IMR-90 (cell line): ENCODE data around the gene PCGF5. TPM values are rescaled to one million over a fixed set of nuclear protein-coding genes. Genes with fewer than 3 reads are reported as not detected.

Experiments used
- ATAC-seq: fragments of 200-7000 bp; cut with Tn5 transposase; 2 replicates; pipeline ENCODE4 v1.9.1; 2020; ENCODE audit warnings: low read depth, mild to moderate bottlenecking, moderate library complexity
- BruUV-seq: library from RNA; stranded (reverse); fragments of 400-500 nt; replicated peaks from 2 replicates; lab custom pipeline; 2021; lab: Mats Ljungman, UMichigan
- CTCF ChIA-PET: fragments of 300-600 bp; formaldehyde crosslinking; extraction: SDS; loops from one replicate; lab custom pipeline; 2021; ENCODE audit warnings: antibody characterized with exemption; lab: Yijun Ruan, JAX
- POLR2A ChIA-PET: fragments of 300-600 bp; sonication (Branson Sonifier 250); formaldehyde crosslinking; loops from one replicate; lab custom pipeline; 2022; ENCODE audit warnings: antibody characterized with exemption; ENCODE audit not compliant: unreplicated experiment; lab: Charles Lee
- DNase-seq: peaks from one replicate; pipeline ENCODE4 v3.0.0; 2013
- H2AFZ ChIP-seq: replicated peaks from 2 replicates; pipeline ENCODE3; 2013; ENCODE audit warnings: low read length, mild to moderate bottlenecking; ENCODE audit not compliant: poor library complexity
- H2AK5ac ChIP-seq: 2 replicates; pipeline ENCODE4 v1.6.1; 2013; ENCODE audit warnings: low read depth, low read length, inconsistent platforms
- H2AK9ac ChIP-seq: replicated peaks from 2 replicates; pipeline ENCODE3; 2013; ENCODE audit warnings: mild to moderate bottlenecking, low read depth, low read length, moderate library complexity; ENCODE audit not compliant: poor library complexity
- H2BK120ac ChIP-seq: 2 replicates; pipeline ENCODE4 v1.6.1; 2013; ENCODE audit warnings: low read depth, low read length, inconsistent platforms
- H2BK15ac ChIP-seq: 3 replicates; pipeline ENCODE4 v1.6.1; 2013; ENCODE audit warnings: low read depth, low read length, inconsistent platforms
- H2BK20ac ChIP-seq: 2 replicates; pipeline ENCODE4 v1.6.1; 2013; ENCODE audit warnings: low read depth, mild to moderate bottlenecking, inconsistent platforms, low read length, moderate library complexity
- H2BK5ac ChIP-seq: 2 replicates; pipeline ENCODE4 v1.6.1; 2013; ENCODE audit warnings: mild to moderate bottlenecking, low read depth, low read length, inconsistent platforms; ENCODE audit not compliant: poor library complexity, severe bottlenecking
- H3K14ac ChIP-seq: replicated peaks from 2 replicates; pipeline ENCODE4 v1.6.1; 2013; ENCODE audit warnings: low read depth, low read length, inconsistent platforms
- H3K18ac ChIP-seq: 2 replicates; pipeline ENCODE4 v1.6.1; 2013; ENCODE audit warnings: low read depth, low read length, control low read depth
- H3K23ac ChIP-seq: 2 replicates; pipeline ENCODE4 v1.6.1; 2013; ENCODE audit warnings: low read depth, low read length, inconsistent platforms
- H3K27ac ChIP-seq: 2 replicates; pipeline ENCODE4 v1.5.1; 2013; ENCODE audit warnings: mild to moderate bottlenecking, control low read depth, low read length; ENCODE audit not compliant: insufficient read depth
- H3K27me3 ChIP-seq: 2 replicates; pipeline ENCODE4 v1.6.1; 2013; ENCODE audit warnings: low read length; ENCODE audit not compliant: control insufficient read depth, insufficient read depth
- H3K36me3 ChIP-seq: 2 replicates; pipeline ENCODE4 v1.6.1; 2013; ENCODE audit warnings: low read length, mixed read lengths; ENCODE audit not compliant: control insufficient read depth, insufficient read depth
- H3K4ac ChIP-seq: 2 replicates; pipeline ENCODE4 v1.6.1; 2013; ENCODE audit warnings: low read depth, low read length, inconsistent platforms
- H3K4me1 ChIP-seq: 2 replicates; pipeline ENCODE4 v1.6.1; 2013; ENCODE audit warnings: low read length, mixed read lengths; ENCODE audit not compliant: control insufficient read depth, insufficient read depth
- H3K4me2 ChIP-seq: 2 replicates; pipeline ENCODE4 v1.6.1; 2013; ENCODE audit warnings: low read depth, mild to moderate bottlenecking, control low read depth, low read length, moderate library complexity
- H3K4me3 ChIP-seq: 2 replicates; pipeline ENCODE4 v1.5.1; 2013; ENCODE audit warnings: low read depth, mild to moderate bottlenecking, control low read depth, low read length, moderate library complexity; ENCODE audit not compliant: insufficient read depth
- H3K56ac ChIP-seq: 2 replicates; pipeline ENCODE4 v1.6.1; 2013; ENCODE audit warnings: low read length, inconsistent platforms; ENCODE audit not compliant: insufficient read depth; ENCODE audit errors: extremely low read depth
- H3K79me1 ChIP-seq, 2 experiments: 2 replicates each; pipeline ENCODE4 v1.6.1; 2013; ENCODE audit warnings: low read length in 2 of 2, inconsistent platforms in 1 of 2, low read depth in 1 of 2
- H3K9ac ChIP-seq: 2 replicates; pipeline ENCODE4 v1.6.1; 2013; ENCODE audit warnings: low read depth, low read length, control low read depth
- H3K9me1 ChIP-seq: 2 replicates; pipeline ENCODE4 v1.6.1; 2013; ENCODE audit warnings: low read length, inconsistent platforms; ENCODE audit not compliant: insufficient read depth
- H3K9me3 ChIP-seq: 2 replicates; pipeline ENCODE4 v1.6.1; 2013; ENCODE audit warnings: low read length; ENCODE audit not compliant: control insufficient read depth, insufficient read depth
- H4K20me1 ChIP-seq: 2 replicates; pipeline ENCODE4 v1.6.1; 2013; ENCODE audit warnings: low read length, inconsistent platforms; ENCODE audit not compliant: insufficient read depth
- H4K5ac ChIP-seq: 2 replicates; pipeline ENCODE4 v1.6.1; 2013; ENCODE audit warnings: mild to moderate bottlenecking, low read depth, low read length, control low read depth
- H4K8ac ChIP-seq, 2 experiments: 2 replicates each; pipeline ENCODE4 v1.6.1; 2013; ENCODE audit warnings: low read depth in 2 of 2, low read length in 2 of 2, control low read depth in 1 of 2, inconsistent platforms in 1 of 2
- H4K91ac ChIP-seq: 2 replicates; pipeline ENCODE4 v1.6.1; 2013; ENCODE audit warnings: low read depth, low read length, inconsistent platforms; ENCODE audit not compliant: insufficient read depth
- BHLHE40 ChIP-seq: fragments of 150-350 bp; IDR thresholded peaks from 2 replicates; pipeline ENCODE4 v1.6.1; 2016; ENCODE audit warnings: mild to moderate bottlenecking, low read depth, low read length
- CEBPB ChIP-seq: IDR thresholded peaks from 2 replicates; pipeline ENCODE4 v1.6.1; 2012; ENCODE audit warnings: low read depth, low read length, improper control_type of control experiment
- CHD1 ChIP-seq: IDR thresholded peaks from 2 replicates; pipeline ENCODE4 v1.6.1; 2012; ENCODE audit warnings: low read depth, low read length, improper control_type of control experiment
- MAFK ChIP-seq: IDR thresholded peaks from 2 replicates; pipeline ENCODE4 v1.6.1; 2012; ENCODE audit warnings: low read depth, low read length, improper control_type of control experiment
- MXI1 ChIP-seq: IDR thresholded peaks from 2 replicates; pipeline ENCODE4 v1.6.1; 2012; ENCODE audit warnings: low read depth, mild to moderate bottlenecking, low read length, moderate library complexity, borderline replicate concordance
- WGBS, 2 experiments: methylation state at CpG; one replicate each; pipeline versions ENCODE4 v1.1.5 to v1.1.7; 2013; ENCODE audit warnings: missing lambda C conversion rate in 2 of 2; ENCODE audit not compliant: insufficient read length in 1 of 2; ENCODE audit errors: extremely low coverage in 2 of 2; 5-methylcytosine and 5-hydroxymethylcytosine counted together
- dilution Hi-C: fragments of 300-500 bp; cut with HindIII; formaldehyde crosslinking; loops from one replicate; pipeline ENCODE4 v1.14.3; 2018; ENCODE audit warnings: low sequenced_read_pairs; ENCODE audit not compliant: unreplicated experiment
- in situ Hi-C: fragments of 300-500 bp; cut with MboI; formaldehyde crosslinking; loops from 3 replicates; pipeline ENCODE4 v1.14.3; 2019; ENCODE audit warnings: low sequenced_read_pairs, inconsistent platforms, mixed read lengths
- intact Hi-C: fragments of 100-400 bp; cut with micrococcal nuclease; formaldehyde crosslinking; loops from 2 replicates; pipeline ENCODE4 v1.10.0; 2022
- polyA plus RNA-seq, 3 experiments: library from polyadenylated mRNA; depleted of rRNA; stranded (reverse); fragments of >200 nt; gene quantifications; 2 replicates each; pipeline ENCODE4 v1.2.3, GENCODE V29; 2012; ENCODE audit warnings: low replicate concordance in 1 of 3
- total RNA-seq: library from RNA; depleted of rRNA; stranded (reverse); fragments of >200 nt; gene quantifications from 2 replicates; pipeline ENCODE4 v1.2.3, GENCODE V29; 2012
- TF ChIP-seq, protein P1 (sequence below): fragments of 150-350 bp; IDR thresholded peaks from 2 replicates; pipeline ENCODE4 v1.6.1; 2016; ENCODE audit warnings: low read depth, mild to moderate bottlenecking, low read length, moderate library complexity, borderline replicate concordance

The PCGF5 gene
- total and polyA plus RNA-seq, 2 of the 4 experiments (the other 2 are of a cell fraction) = 9.0 to 18.1 TPM

DNA sequence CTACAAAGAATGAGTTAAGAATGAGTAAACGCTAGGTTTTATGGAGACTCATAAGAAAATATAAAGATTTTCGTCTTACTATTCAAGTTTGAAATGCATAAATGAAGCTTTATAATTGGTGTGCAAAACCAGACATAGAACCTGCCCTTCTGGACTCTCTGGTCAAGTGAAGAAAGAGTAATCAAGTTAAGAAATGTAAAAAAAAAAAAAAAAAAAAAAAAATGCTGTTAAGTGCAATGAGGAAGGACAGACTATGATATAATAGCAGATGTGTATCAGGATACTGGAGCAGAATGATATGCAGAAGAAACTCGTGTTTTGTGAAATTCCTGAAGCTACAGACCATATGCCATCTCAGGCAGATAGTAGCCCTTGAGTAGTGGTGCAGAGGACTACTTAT lies 5.6 kb downstream of the PCGF5 start:
- intact Hi-C loops (no loop called here), dilution Hi-C loops (no loop called here), in situ Hi-C loops (no loop called here)
- no peak overlapping the region for H4K91ac ChIP-seq
- no peaks in the 10 kb centered on the region for H3K9me3 ChIP-seq
- H3K4me1 ChIP-seq = peaks cover 5% of the 10 kb centered on the region
- no peak overlapping the region for H2AK5ac ChIP-seq
- H2BK20ac ChIP-seq = no peak overlapping the region
- TF ChIP-seq CEBPB (no peak), BHLHE40 (no peak), MAFK (no peak), CHD1 (no peak), MXI1 (no peak)
- TF ChIP-seq, protein P1, sequence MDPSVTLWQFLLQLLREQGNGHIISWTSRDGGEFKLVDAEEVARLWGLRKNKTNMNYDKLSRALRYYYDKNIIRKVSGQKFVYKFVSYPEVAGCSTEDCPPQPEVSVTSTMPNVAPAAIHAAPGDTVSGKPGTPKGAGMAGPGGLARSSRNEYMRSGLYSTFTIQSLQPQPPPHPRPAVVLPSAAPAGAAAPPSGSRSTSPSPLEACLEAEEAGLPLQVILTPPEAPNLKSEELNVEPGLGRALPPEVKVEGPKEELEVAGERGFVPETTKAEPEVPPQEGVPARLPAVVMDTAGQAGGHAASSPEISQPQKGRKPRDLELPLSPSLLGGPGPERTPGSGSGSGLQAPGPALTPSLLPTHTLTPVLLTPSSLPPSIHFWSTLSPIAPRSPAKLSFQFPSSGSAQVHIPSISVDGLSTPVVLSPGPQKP = no peak
- CTCF ChIA-PET = interaction anchor here (1.0 kb wide), 1 partner anchor 25 kb away, joined by 3 read pairs; no protein-coding TSS in a partner anchor
- 0 out of 2 replicates have a peak, but pooled peaks cover 3% of the 10 kb centered on the region for H3K9me1 ChIP-seq
- H3K4me2 ChIP-seq = no peak overlapping the region
- H4K5ac ChIP-seq = no peak overlapping the region
- H2AK9ac ChIP-seq = no peak overlapping the region
- POLR2A ChIA-PET = no interaction called here
- H2BK120ac ChIP-seq = no peak overlapping the region
- H3K27ac ChIP-seq = no peak overlapping the region
- no peak overlapping the region for H2BK15ac ChIP-seq
- H4K8ac ChIP-seq = no peak overlapping the region
- H3K36me3 ChIP-seq = peaks cover 4% of the 10 kb centered on the region; the same call in 1 of the 2 replicates
- H3K9ac ChIP-seq = no peak overlapping the region
- no peak overlapping the region for H2AFZ ChIP-seq
- no peak for ATAC-seq
- H3K23ac ChIP-seq = no peak overlapping the region
- H3K4me3 ChIP-seq = no peak overlapping the region
- 60% methylated on average over 1 of the region's 3 CpGs; no CpG with 5 or more reads in 1 of the 2 experiments for WGBS, 2 experiments
- H3K14ac ChIP-seq = no peak overlapping the region
- no TSS peak for BruUV-seq
- no peak overlapping the region for H2BK5ac ChIP-seq
- no peak for DNase-seq
- no peak overlapping the region for H3K56ac ChIP-seq
- peaks cover 29 to 42% of the 10 kb centered on the region in 2 experiments for H3K79me1 ChIP-seq
- H3K4ac ChIP-seq = no peak overlapping the region
- no peaks in the 10 kb centered on the region for H3K27me3 ChIP-seq
- H3K18ac ChIP-seq = no peak overlapping the region
- peaks cover 4% of the 10 kb centered on the region; the same call in 1 of the 2 replicates for H4K20me1 ChIP-seq
